Activated B cell treated with CpG ODN at 0.5 μM for 24 hours (primary cell): Measurements from ENCODE around the gene MCUB. TPM values are rescaled to one million over a fixed set of nuclear protein-coding genes. Genes with fewer than 3 reads are reported as not detected.

ENCODE experiments used
- ATAC-seq: fragments of 200-7000 bp; cut with Tn5 transposase; one replicate; pipeline ENCODE4 v1.10.0; 2021; ENCODE audit warnings: low read depth, mild to moderate bottlenecking, moderate library complexity
- CTCF ChIA-PET: fragments of 350-600 bp; sonication (Branson Sonifier 250); formaldehyde crosslinking; loops from one replicate; lab custom pipeline; 2021; ENCODE audit warnings: antibody characterized with exemption; lab: Charles Lee
- POLR2A ChIA-PET: fragments of 350-600 bp; sonication (Branson Sonifier 250); formaldehyde crosslinking; loops from one replicate; lab custom pipeline; 2021; ENCODE audit warnings: antibody characterized with exemption; lab: Charles Lee
- DNase-seq: peaks from one replicate; pipeline ENCODE4 v3.0.0; 2022
- H3K27ac Mint-ChIP-seq: one replicate; pipeline ENCODE4 v1.8.0; 2020; ENCODE audit warnings: mixed read lengths
- H3K27me3 Mint-ChIP-seq: one replicate; pipeline ENCODE4 v1.8.0; 2021; ENCODE audit warnings: mixed read lengths
- H3K36me3 Mint-ChIP-seq: one replicate; pipeline ENCODE4 v1.8.0; 2021; ENCODE audit warnings: low read depth, mixed read lengths
- H3K4me1 Mint-ChIP-seq: one replicate; pipeline ENCODE4 v1.8.0; 2021; ENCODE audit warnings: mixed read lengths
- H3K4me3 Mint-ChIP-seq: one replicate; pipeline ENCODE4 v1.8.0; 2020; ENCODE audit warnings: mild to moderate bottlenecking, mixed read lengths
- H3K9me3 Mint-ChIP-seq: one replicate; pipeline ENCODE4 v1.8.0; 2020; ENCODE audit warnings: mixed read lengths
- intact Hi-C: fragments of 100-400 bp; cut with micrococcal nuclease; formaldehyde crosslinking; loops from one replicate; pipeline ENCODE4 v1.15.1; 2024
- total RNA-seq: library from RNA; stranded (reverse); gene quantifications from 2 replicates; pipeline ENCODE4 v1.2.3, GENCODE V29; 2022
- TF ChIP-seq, protein P1 (sequence below): fragments of 200-600 bp; IDR thresholded peaks from one replicate; pipeline ENCODE4 v1.8.0; 2022; ENCODE audit warnings: antibody characterized with exemption, mild to moderate bottlenecking

Gene MCUB
- total RNA-seq, 1 donor from 2014 or later = 28.9 TPM

DNA sequence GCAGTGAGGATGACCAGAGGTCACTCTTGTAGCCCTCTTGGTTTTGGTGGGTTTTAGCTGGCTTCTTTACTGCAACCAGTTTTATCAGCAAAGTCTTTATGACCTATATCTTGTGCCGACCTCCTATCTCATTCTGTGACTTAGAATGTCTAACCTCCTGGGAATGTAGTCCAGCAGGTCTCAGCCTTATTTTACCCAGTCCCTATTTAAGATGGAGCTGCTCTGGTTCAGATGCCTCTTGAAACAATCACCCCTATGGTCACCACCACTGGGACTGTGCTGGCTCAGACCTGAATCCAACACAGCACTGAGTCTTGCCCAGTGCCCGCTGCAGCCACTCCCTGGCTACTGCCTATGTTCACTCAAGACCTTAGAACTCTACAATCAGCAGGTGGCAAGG lies 49.4 kb downstream of the MCUB start:
- TF ChIP-seq, protein P1, sequence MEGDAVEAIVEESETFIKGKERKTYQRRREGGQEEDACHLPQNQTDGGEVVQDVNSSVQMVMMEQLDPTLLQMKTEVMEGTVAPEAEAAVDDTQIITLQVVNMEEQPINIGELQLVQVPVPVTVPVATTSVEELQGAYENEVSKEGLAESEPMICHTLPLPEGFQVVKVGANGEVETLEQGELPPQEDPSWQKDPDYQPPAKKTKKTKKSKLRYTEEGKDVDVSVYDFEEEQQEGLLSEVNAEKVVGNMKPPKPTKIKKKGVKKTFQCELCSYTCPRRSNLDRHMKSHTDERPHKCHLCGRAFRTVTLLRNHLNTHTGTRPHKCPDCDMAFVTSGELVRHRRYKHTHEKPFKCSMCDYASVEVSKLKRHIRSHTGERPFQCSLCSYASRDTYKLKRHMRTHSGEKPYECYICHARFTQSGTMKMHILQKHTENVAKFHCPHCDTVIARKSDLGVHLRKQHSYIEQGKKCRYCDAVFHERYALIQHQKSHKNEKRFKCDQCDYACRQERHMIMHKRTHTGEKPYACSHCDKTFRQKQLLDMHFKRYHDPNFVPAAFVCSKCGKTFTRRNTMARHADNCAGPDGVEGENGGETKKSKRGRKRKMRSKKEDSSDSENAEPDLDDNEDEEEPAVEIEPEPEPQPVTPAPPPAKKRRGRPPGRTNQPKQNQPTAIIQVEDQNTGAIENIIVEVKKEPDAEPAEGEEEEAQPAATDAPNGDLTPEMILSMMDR = no peak
- Mint-ChIP-seq H3K4me1 (peaks cover 49% of the 10 kb centered on the region), H3K36me3 (peaks cover 58% of the 10 kb centered on the region), H3K9me3 (peaks cover 23% of the 10 kb centered on the region), H3K27ac (no peak overlapping the region), H3K4me3 (no peak overlapping the region), H3K27me3 (no peaks in the 10 kb centered on the region)
- ChIA-PET CTCF (no interaction called here), POLR2A (no interaction called here)
- ATAC-seq = no peak
- DNase-seq = no peak
- intact Hi-C loops = no loop called here

DNA sequence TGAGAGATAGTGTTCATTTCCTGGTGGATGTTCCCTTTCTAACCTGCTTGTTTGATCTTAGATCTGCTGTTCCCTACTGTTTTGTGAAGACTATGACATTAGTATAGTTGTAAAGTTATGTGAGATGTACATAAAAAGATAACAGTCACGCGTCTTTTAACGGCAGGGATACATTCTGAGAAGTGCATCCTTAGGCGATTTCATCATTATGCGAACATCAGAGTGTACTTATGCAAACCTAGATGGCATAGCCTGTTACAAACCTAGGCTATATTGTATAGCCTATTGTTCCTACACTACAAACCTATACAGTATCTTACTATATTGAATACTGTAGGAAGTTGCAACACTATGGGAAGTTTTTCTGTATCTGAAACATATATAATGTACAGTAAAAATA lies 50.4 kb downstream of the MCUB start:
- TF ChIP-seq, protein P1 = no peak
- peaks cover 55% of the 10 kb centered on the region for H3K36me3 Mint-ChIP-seq
- intact Hi-C loops = no loop called here
- ATAC-seq (no peak), DNase-seq (no peak)
- H3K4me1 Mint-ChIP-seq = peaks cover 47% of the 10 kb centered on the region
- ChIA-PET CTCF (no interaction called here), POLR2A (no interaction called here)
- no peaks in the 10 kb centered on the region for H3K27me3 Mint-ChIP-seq
- peaks cover 23% of the 10 kb centered on the region for H3K9me3 Mint-ChIP-seq
- no peak overlapping the region for H3K27ac Mint-ChIP-seq
- H3K4me3 Mint-ChIP-seq = no peak overlapping the region

DNA sequence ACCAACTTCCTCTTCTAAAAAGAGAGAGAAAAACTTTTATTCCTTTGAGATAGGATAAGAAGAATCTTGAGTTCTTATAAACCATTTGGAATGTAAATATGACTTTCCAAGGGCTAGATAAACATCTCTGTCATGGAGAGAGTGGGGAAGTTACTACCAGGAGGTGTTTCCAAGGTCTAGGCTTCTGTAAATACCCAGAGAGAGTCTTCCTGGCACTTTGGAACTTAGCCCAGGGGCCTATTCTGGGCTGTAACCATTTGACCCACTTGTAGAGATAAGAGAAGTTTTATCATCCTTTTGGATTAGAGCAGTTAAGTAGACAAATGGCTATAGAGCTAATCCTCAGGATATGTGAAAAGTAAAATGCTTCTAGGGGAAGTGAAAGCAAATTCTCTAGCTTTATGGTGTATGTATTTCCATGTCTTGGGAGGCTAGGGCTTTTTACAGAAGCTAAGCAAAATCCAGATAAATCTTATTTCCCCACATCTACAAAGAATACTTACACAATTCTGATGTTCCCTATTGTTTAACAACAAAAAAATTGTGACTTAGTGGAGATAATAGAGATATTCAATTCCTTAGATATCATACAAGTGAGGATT lies 51.1 kb downstream of the MCUB start:
- TF ChIP-seq, protein P1 = no peak
- ChIA-PET CTCF (no interaction called here), POLR2A (no interaction called here)
- H3K4me1 Mint-ChIP-seq = peaks cover 42% of the 10 kb centered on the region
- no peak overlapping the region for H3K4me3 Mint-ChIP-seq
- H3K9me3 Mint-ChIP-seq = peaks cover 20% of the 10 kb centered on the region
- no peak overlapping the region for H3K27ac Mint-ChIP-seq
- peaks cover 52% of the 10 kb centered on the region for H3K36me3 Mint-ChIP-seq
- DNase-seq = no peak
- ATAC-seq = no peak
- H3K27me3 Mint-ChIP-seq = no peaks in the 10 kb centered on the region
- intact Hi-C loops = no loop called here

DNA sequence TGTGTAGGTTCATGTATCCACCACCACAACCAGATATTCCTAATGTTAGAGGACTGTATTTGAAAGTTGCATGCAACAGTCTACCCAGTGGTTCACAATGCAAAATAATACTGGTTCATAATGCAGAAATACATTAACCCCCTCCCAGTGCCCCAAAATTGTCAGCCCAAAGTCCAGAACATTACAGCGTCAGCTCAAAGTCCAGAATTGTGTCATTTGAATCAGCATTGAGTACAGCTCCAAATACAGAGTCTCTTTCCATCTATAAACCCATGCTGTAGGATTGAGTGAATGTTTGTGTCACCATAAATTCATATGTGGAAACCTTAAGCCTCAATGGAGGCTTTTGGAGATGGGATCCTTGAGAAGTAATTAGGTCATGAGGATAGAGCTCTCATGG lies 54.0 kb downstream of the MCUB start:
- H3K27ac Mint-ChIP-seq = no peak overlapping the region
- H3K4me3 Mint-ChIP-seq = no peak overlapping the region
- ATAC-seq = no peak
- peaks cover 39% of the 10 kb centered on the region for H3K36me3 Mint-ChIP-seq
- no peak for DNase-seq
- TF ChIP-seq, protein P1 = no peak
- peaks cover 37% of the 10 kb centered on the region for H3K4me1 Mint-ChIP-seq
- CTCF ChIA-PET = no interaction called here
- intact Hi-C loops = no loop called here
- POLR2A ChIA-PET = no interaction called here
- H3K9me3 Mint-ChIP-seq = peaks cover 4% of the 10 kb centered on the region
- no peaks in the 10 kb centered on the region for H3K27me3 Mint-ChIP-seq

DNA sequence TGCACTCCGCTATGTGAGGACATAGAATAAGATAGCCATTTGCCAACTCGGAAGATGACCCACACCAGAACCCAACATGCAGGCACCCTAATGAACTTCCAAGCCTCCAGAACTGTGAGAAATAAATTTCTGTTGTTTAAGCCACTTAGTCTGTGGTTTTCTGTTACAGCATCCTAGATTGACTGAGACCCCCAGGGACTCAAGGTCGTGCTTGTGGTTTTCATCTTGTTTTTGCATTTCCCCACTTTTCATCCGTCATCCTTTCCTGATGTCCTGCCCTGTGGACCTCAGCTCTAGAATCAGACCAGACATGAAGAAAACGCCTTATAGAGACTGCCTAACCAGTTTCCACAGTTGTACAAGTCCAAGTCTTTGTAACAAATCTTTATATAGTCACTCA lies 54.4 kb downstream of the MCUB start:
- POLR2A ChIA-PET = interaction anchor here (0.6 to 1.4 kb wide), 2 partner anchors 17 to 35 kb away, joined by 4 to 5 read pairs; no protein-coding TSS in a partner anchor

More for the DNA sequence above, 54.4 kb downstream of the MCUB start:
- peaks cover 35% of the 10 kb centered on the region for H3K4me1 Mint-ChIP-seq
- intact Hi-C loops = no loop called here
- no peak overlapping the region for H3K27ac Mint-ChIP-seq
- TF ChIP-seq, protein P1 = no peak
- H3K36me3 Mint-ChIP-seq = peaks cover 37% of the 10 kb centered on the region
- CTCF ChIA-PET = no interaction called here
- no peak for ATAC-seq
- H3K27me3 Mint-ChIP-seq = no peaks in the 10 kb centered on the region
- H3K9me3 Mint-ChIP-seq = peaks cover 3% of the 10 kb centered on the region
- no peak overlapping the region for H3K4me3 Mint-ChIP-seq
- DNase-seq = no peak
